ENCODE results near the gene PLEKHA3. TPM values are rescaled to one million over a fixed set of nuclear protein-coding genes. Genes with fewer than 3 reads are reported as not detected.

Gene PLEKHA3
- total RNA-seq, 2 donors from 2014 or later = 21.2 to 22.8 TPM

- Mint-ChIP-seq H3K36me3 (ENCODE audit: low read depth) (peaks cover 59% of the 10 kb centered on the region), H3K9me3 (peaks cover 11% of the 10 kb centered on the region), H3K4me3 (no peak overlapping the region), H3K4me1 (no peaks in the 10 kb centered on the region), H3K27ac (no peak overlapping the region), H3K27me3 (ENCODE audit: insufficient read depth) (no peaks in the 10 kb centered on the region)
- WGBS, 2 experiments (ENCODE audit: insufficient coverage in 1 of 2, insufficient read length in 1 of 2) = 92 to 98% methylated on average over 2 to 4 of the region's 4 CpGs
- Histone ChIP-seq H3K9ac (ENCODE audit: extremely low read depth, low read length, poor library complexity, severe bottlenecking) (no peak overlapping the region), H3K27ac (ENCODE audit: low read depth, low read length) (no peak overlapping the region), H3K9me3 (ENCODE audit: control insufficient read depth, low read length) (no peaks in the 10 kb centered on the region), H3K27me3 (ENCODE audit: control insufficient read depth, insufficient read depth, low read length, poor library complexity, severe bottlenecking) (no peaks in the 10 kb centered on the region), H3K4me1 (ENCODE audit: control insufficient read depth, insufficient read depth, low read length) (no peaks in the 10 kb centered on the region), H3K4me3 (ENCODE audit: low read length) (no peak overlapping the region), H3K36me3 (ENCODE audit: control insufficient read depth, insufficient read depth, low read length) (peaks cover 47% of the 10 kb centered on the region)
- DNase-seq = no peak
- no peak for TF ChIP-seq CTCF (conservative IDR thresholded peaks at IDR 0.05)
Measured at GRCh38 chr2:178526256-178526655, 46.0 kb downstream of the PLEKHA3 start.

GRCh38 chr2:178527592-178527991 lies 47.3 kb downstream of the PLEKHA3 start:
- Mint-ChIP-seq H3K4me1 (no peaks in the 10 kb centered on the region), H3K36me3 (ENCODE audit: low read depth) (peaks cover 71% of the 10 kb centered on the region), H3K4me3 (no peak overlapping the region), H3K27ac (no peak overlapping the region), H3K27me3 (ENCODE audit: insufficient read depth) (no peaks in the 10 kb centered on the region), H3K9me3 (peaks cover 11% of the 10 kb centered on the region)
- Histone ChIP-seq H3K9ac (ENCODE audit: extremely low read depth, low read length, poor library complexity, severe bottlenecking) (no peak overlapping the region), H3K9me3 (ENCODE audit: control insufficient read depth, low read length) (no peaks in the 10 kb centered on the region), H3K4me1 (ENCODE audit: control insufficient read depth, insufficient read depth, low read length) (no peaks in the 10 kb centered on the region), H3K27ac (ENCODE audit: low read depth, low read length) (no peak overlapping the region), H3K36me3 (ENCODE audit: control insufficient read depth, insufficient read depth, low read length) (peaks cover 60% of the 10 kb centered on the region), H3K27me3 (ENCODE audit: control insufficient read depth, insufficient read depth, low read length, poor library complexity, severe bottlenecking) (no peaks in the 10 kb centered on the region), H3K4me3 (ENCODE audit: low read length) (no peak overlapping the region)
- no peak for DNase-seq
- TF ChIP-seq CTCF (conservative IDR thresholded peaks at IDR 0.05) = no peak
- 90 to 100% methylated on average over 2 of the region's 2 CpGs for WGBS, 2 experiments (ENCODE audit: insufficient coverage in 1 of 2, insufficient read length in 1 of 2)

- TF ChIP-seq CTCF (conservative IDR thresholded peaks at IDR 0.05) = no peak
- Histone ChIP-seq H3K27me3 (ENCODE audit: control insufficient read depth, insufficient read depth, low read length, poor library complexity, severe bottlenecking) (no peaks in the 10 kb centered on the region), H3K9ac (ENCODE audit: extremely low read depth, low read length, poor library complexity, severe bottlenecking) (no peak overlapping the region), H3K4me3 (ENCODE audit: low read length) (no peak overlapping the region), H3K9me3 (ENCODE audit: control insufficient read depth, low read length) (no peaks in the 10 kb centered on the region), H3K27ac (ENCODE audit: low read depth, low read length) (no peak overlapping the region), H3K4me1 (ENCODE audit: control insufficient read depth, insufficient read depth, low read length) (no peaks in the 10 kb centered on the region), H3K36me3 (ENCODE audit: control insufficient read depth, insufficient read depth, low read length) (peaks cover 70% of the 10 kb centered on the region)
- WGBS, 2 experiments (ENCODE audit: insufficient coverage in 1 of 2, insufficient read length in 1 of 2) = 92 to 93% methylated on average over 5 of the region's 5 CpGs
- Mint-ChIP-seq H3K36me3 (ENCODE audit: low read depth) (peaks cover 78% of the 10 kb centered on the region), H3K4me1 (no peaks in the 10 kb centered on the region), H3K27ac (no peak overlapping the region), H3K27me3 (ENCODE audit: insufficient read depth) (no peaks in the 10 kb centered on the region), H3K9me3 (peaks cover 8% of the 10 kb centered on the region), H3K4me3 (no peak overlapping the region)
- DNase-seq = no peak
Measured at GRCh38 chr2:178528647-178529046, 48.4 kb downstream of the PLEKHA3 start.

Data from endodermal cell (in vitro differentiated cells).